ENCODE results near the gene SKOR1.

The SKOR1 gene

DNA sequence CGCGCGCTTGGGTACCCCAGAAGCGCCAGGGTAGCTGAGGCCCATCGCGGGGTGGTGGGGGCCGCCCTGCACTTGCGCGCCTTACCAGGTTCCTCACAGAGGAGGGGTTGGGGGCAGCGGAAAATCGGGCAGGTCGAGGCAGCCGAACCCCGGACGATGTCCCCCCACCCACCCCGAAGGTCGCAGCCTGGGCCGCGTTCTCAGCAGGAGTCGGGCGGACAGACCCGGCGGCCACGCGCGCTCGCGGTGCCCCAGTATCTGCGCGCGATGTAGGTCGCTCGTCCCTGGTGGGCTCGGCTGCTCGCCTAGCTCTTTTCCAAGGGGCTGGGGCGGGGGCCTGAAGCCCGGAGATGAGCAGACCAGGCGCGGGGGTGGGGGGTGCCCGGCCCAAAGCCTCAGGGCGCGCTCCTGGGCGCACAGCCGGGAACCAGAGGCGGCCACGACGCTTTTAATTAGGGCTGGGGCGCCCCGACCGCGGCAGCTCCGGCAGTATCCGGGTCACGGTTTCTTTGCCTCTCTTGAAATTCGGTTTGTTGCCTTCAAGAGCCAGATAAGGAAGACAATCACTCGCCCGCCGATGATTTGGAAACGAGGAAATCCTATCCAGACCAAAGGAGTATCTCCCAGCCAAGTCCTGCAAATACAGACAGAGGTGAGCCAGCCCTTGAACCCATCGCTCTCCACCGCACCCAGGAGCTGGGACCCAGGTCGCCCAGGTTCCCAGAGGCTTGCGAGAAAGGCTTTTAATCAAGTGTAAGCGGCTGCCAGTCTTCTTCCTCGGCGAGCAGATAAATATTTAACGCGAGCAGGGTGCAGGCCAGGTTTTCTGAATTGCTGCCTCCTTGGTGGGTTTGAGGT is 4.6 kb downstream of the SKOR1 start:
- Histone ChIP-seq H3K27me3 (ENCODE audit: insufficient read depth, poor library complexity, severe bottlenecking) (peaks cover 33% of the 10 kb centered on the region), H3K4me3 (replicated peaks; ENCODE audit: insufficient read depth, low read length) (no peak overlapping the region), H3K27ac (replicated peaks) (no peak overlapping the region)
- DNase-seq (ENCODE audit: low read depth in 1 of 2, low spot score in 1 of 2): no peak
- no peak for TF ChIP-seq POLR2AphosphoS5 (IDR thresholded peaks at IDR 0.05; ENCODE audit: low read depth)
- no peak for TF ChIP-seq SPI1 (IDR thresholded peaks at IDR 0.05; ENCODE audit: borderline replicate concordance, low read depth)
- TF ChIP-seq, protein P1, sequence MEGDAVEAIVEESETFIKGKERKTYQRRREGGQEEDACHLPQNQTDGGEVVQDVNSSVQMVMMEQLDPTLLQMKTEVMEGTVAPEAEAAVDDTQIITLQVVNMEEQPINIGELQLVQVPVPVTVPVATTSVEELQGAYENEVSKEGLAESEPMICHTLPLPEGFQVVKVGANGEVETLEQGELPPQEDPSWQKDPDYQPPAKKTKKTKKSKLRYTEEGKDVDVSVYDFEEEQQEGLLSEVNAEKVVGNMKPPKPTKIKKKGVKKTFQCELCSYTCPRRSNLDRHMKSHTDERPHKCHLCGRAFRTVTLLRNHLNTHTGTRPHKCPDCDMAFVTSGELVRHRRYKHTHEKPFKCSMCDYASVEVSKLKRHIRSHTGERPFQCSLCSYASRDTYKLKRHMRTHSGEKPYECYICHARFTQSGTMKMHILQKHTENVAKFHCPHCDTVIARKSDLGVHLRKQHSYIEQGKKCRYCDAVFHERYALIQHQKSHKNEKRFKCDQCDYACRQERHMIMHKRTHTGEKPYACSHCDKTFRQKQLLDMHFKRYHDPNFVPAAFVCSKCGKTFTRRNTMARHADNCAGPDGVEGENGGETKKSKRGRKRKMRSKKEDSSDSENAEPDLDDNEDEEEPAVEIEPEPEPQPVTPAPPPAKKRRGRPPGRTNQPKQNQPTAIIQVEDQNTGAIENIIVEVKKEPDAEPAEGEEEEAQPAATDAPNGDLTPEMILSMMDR (IDR thresholded peaks at IDR 0.05; ENCODE audit: insufficient read depth, low read length): no peak
- no peak for TF ChIP-seq GABPA (IDR thresholded peaks at IDR 0.05; ENCODE audit: low read depth)
- TF ChIP-seq, protein P2, sequence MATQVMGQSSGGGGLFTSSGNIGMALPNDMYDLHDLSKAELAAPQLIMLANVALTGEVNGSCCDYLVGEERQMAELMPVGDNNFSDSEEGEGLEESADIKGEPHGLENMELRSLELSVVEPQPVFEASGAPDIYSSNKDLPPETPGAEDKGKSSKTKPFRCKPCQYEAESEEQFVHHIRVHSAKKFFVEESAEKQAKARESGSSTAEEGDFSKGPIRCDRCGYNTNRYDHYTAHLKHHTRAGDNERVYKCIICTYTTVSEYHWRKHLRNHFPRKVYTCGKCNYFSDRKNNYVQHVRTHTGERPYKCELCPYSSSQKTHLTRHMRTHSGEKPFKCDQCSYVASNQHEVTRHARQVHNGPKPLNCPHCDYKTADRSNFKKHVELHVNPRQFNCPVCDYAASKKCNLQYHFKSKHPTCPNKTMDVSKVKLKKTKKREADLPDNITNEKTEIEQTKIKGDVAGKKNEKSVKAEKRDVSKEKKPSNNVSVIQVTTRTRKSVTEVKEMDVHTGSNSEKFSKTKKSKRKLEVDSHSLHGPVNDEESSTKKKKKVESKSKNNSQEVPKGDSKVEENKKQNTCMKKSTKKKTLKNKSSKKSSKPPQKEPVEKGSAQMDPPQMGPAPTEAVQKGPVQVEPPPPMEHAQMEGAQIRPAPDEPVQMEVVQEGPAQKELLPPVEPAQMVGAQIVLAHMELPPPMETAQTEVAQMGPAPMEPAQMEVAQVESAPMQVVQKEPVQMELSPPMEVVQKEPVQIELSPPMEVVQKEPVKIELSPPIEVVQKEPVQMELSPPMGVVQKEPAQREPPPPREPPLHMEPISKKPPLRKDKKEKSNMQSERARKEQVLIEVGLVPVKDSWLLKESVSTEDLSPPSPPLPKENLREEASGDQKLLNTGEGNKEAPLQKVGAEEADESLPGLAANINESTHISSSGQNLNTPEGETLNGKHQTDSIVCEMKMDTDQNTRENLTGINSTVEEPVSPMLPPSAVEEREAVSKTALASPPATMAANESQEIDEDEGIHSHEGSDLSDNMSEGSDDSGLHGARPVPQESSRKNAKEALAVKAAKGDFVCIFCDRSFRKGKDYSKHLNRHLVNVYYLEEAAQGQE (IDR thresholded peaks at IDR 0.05; ENCODE audit: insufficient replicate concordance, low read depth): no peak

DNA sequence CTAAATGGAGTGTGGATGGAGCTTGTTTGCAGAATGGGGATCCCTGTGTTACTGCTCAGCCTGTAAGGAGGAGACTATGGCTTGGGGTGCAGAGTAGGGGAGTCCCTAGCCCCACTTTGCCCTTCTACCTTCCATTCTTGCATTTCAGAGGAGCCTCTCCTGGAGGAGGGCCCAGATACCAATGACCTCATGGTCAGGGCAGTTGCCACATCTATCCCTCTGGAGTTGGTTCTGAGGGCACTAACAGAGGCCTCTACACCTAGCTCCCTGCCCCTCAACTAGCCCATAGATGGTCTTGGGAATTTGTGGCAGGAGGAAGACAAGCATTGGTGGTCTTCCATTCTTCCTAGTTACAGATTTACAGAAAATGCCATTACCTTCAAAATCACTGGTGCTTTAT is 6.1 kb downstream of the SKOR1 start:
- Histone ChIP-seq H3K27ac (replicated peaks) (no peak overlapping the region), H3K4me3 (replicated peaks; ENCODE audit: insufficient read depth, low read length) (no peak overlapping the region), H3K27me3 (ENCODE audit: insufficient read depth, poor library complexity, severe bottlenecking) (peaks cover 20% of the 10 kb centered on the region)
- DNase-seq (ENCODE audit: low read depth in 1 of 2, low spot score in 1 of 2): no peak
- TF ChIP-seq, protein P1 (IDR thresholded peaks at IDR 0.05; ENCODE audit: insufficient read depth, low read length): no peak
- TF ChIP-seq, protein P2 (IDR thresholded peaks at IDR 0.05; ENCODE audit: insufficient replicate concordance, low read depth): no peak
- TF ChIP-seq POLR2AphosphoS5 (IDR thresholded peaks at IDR 0.05; ENCODE audit: low read depth): no peak
- no peak for TF ChIP-seq SPI1 (IDR thresholded peaks at IDR 0.05; ENCODE audit: borderline replicate concordance, low read depth)
- no peak for TF ChIP-seq GABPA (IDR thresholded peaks at IDR 0.05; ENCODE audit: low read depth)

DNA sequence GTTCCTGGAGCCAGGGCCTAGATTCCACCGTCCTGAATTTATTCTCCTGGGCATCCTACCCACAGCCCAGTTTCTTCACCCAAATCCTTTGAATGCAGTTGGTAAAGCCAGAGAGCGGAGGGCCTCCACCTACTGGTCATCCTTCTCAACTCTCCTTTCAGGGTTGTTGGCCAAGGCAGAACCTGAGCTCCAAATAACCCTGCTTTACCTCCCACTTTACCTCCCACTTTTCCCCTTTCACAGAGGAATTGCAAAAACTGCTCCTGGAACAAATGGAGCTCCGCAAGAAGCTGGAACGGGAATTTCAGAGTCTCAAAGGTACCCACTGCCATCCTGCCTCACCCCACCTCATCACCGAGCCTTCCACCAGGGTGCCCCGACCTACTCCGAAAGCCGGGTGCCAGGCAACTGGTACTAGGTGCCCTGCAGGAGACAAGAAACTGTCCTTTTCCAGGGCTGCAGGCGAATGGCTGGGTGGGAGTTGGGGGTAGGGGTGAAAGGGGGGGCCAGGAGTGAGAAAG is 6.8 kb downstream of the SKOR1 start:
- Histone ChIP-seq H3K4me3 (replicated peaks; ENCODE audit: insufficient read depth, low read length) (no peak overlapping the region), H3K27ac (replicated peaks) (no peak overlapping the region), H3K27me3 (ENCODE audit: insufficient read depth, poor library complexity, severe bottlenecking) (peaks cover 16% of the 10 kb centered on the region)
- TF ChIP-seq, protein P2 (IDR thresholded peaks at IDR 0.05; ENCODE audit: insufficient replicate concordance, low read depth): no peak
- TF ChIP-seq, protein P1 (IDR thresholded peaks at IDR 0.05; ENCODE audit: insufficient read depth, low read length): no peak
- TF ChIP-seq POLR2AphosphoS5 (IDR thresholded peaks at IDR 0.05; ENCODE audit: low read depth) (no peak), SPI1 (IDR thresholded peaks at IDR 0.05; ENCODE audit: borderline replicate concordance, low read depth) (no peak), GABPA (IDR thresholded peaks at IDR 0.05; ENCODE audit: low read depth) (no peak)
- DNase-seq (ENCODE audit: low read depth in 1 of 2, low spot score in 1 of 2): peak in 1 of 2 experiments; percentile 58
